K562 (cell line): ENCODE results near the gene ALG14. TPM values are rescaled to one million over a fixed set of nuclear protein-coding genes. Genes with fewer than 3 reads are reported as not detected.

Experiments used
- ATAC-seq: fragments of 200-7000 bp; cut with Tn5 transposase; 3 replicates; pipeline ENCODE4 v1.9.1; 2020; ENCODE audit warnings: moderate library complexity
- BruUV-seq: library from RNA; stranded (reverse); fragments of 400-500 nt; replicated peaks from 2 replicates; lab custom pipeline; 2021; lab: Mats Ljungman, UMichigan
- CTCF ChIA-PET: fragments of 300-600 bp; formaldehyde crosslinking; extraction: SDS; loops from one replicate; lab custom pipeline; 2021; ENCODE audit warnings: low intra/inter-chr PET ratio; lab: Yijun Ruan, JAX
- POLR2A ChIA-PET: fragments of 300-600, 350-650 bp; sonication (Branson Sonifier 250); formaldehyde crosslinking; extraction: SDS; loops from one replicate; lab custom pipeline; 2021; ENCODE audit warnings: antibody characterized with exemption, inconsistent platforms; lab: Yijun Ruan, JAX
- DNase-seq, 4 experiments: peaks; one replicate each; pipeline versions ENCODE4 v3.0.0 to v3.0.0-alpha.2; 2011 to 2018; ENCODE audit warnings: low spot score in 3 of 4, mixed read lengths in 3 of 4; ENCODE audit errors: extremely low read depth in 1 of 4
- FAIRE-seq: peaks from 2 replicates; lab custom pipeline; 2011; peaks lifted over from hg19 to GRCh38; lab: Jason Lieb, UNC
- H2AFZ ChIP-seq: 2 replicates; pipeline ENCODE4 v1.6.0; 2011; ENCODE audit warnings: low read depth, low read length, control low read depth, inconsistent platforms
- H3K27ac ChIP-seq: fragments of 200-600 bp; 3 replicates; pipeline ENCODE4 v1.8.0; 2011; ENCODE audit warnings: low read depth, mild to moderate bottlenecking, control low read depth, inconsistent platforms, low read length, moderate library complexity, mixed read lengths; ENCODE audit errors: extremely low read depth
- H3K27me3 ChIP-seq, 2 experiments: fragments of 300-600 bp in 1 of 2; 2 replicates in 1 of 2; 3 replicates in 1 of 2; pipeline versions ENCODE4 v1.6.0 to v1.8.0; 2011; ENCODE audit warnings: inconsistent platforms in 2 of 2, low read length in 2 of 2, mild to moderate bottlenecking in 1 of 2, mixed read lengths in 1 of 2, moderate library complexity in 1 of 2; ENCODE audit not compliant: control insufficient read depth in 2 of 2, insufficient read depth in 2 of 2
- H3K36me3 ChIP-seq: fragments of 300-600 bp; 3 replicates; pipeline ENCODE4 v1.8.0; 2011; ENCODE audit warnings: mild to moderate bottlenecking, low read length, inconsistent platforms; ENCODE audit not compliant: control insufficient read depth, insufficient read depth
- H3K4me1 ChIP-seq, 2 experiments: fragments of 200-600 bp in 1 of 2; replicated peaks in 1 of 2; 2 replicates in 1 of 2; 3 replicates in 1 of 2; pipeline versions ENCODE4 v1.5.1 to v1.8.0; 2011; ENCODE audit warnings: inconsistent platforms in 2 of 2, low read length in 2 of 2, mild to moderate bottlenecking in 1 of 2, mixed read lengths in 1 of 2, moderate library complexity in 1 of 2; ENCODE audit not compliant: control insufficient read depth in 2 of 2, insufficient read depth in 2 of 2
- H3K4me2 ChIP-seq: 2 replicates; pipeline ENCODE4 v1.6.1; 2011; ENCODE audit warnings: low read length, control low read depth, inconsistent platforms, mixed read lengths; ENCODE audit not compliant: insufficient read depth
- H3K4me3 ChIP-seq: fragments of 200-600 bp; sonication (generic), shearing (Covaris generic); 2 replicates; pipeline ENCODE4 v1.5.1; 2016; ENCODE audit warnings: control low read depth, inconsistent platforms
- H3K79me2 ChIP-seq: fragments of 200-600 bp; 3 replicates; pipeline ENCODE4 v1.8.0; 2011; ENCODE audit warnings: low read length, inconsistent platforms; ENCODE audit not compliant: control insufficient read depth, insufficient read depth
- H3K9ac ChIP-seq, 2 experiments: 2 replicates each; pipeline versions ENCODE4 v1.6.0 to v1.6.1; 2011; ENCODE audit warnings: low read depth in 2 of 2, low read length in 2 of 2, control low read depth in 1 of 2, inconsistent platforms in 1 of 2, mild to moderate bottlenecking in 1 of 2, mixed read lengths in 1 of 2; ENCODE audit not compliant: insufficient read depth in 1 of 2
- H3K9me1 ChIP-seq: one replicate; pipeline ENCODE4 v1.6.0; 2011; ENCODE audit warnings: inconsistent platforms, mild to moderate bottlenecking, low read length, moderate library complexity; ENCODE audit not compliant: control insufficient read depth, insufficient read depth
- H3K9me3 ChIP-seq: replicated peaks from 2 replicates; pipeline ENCODE4 v1.5.1; 2011; ENCODE audit warnings: low read depth, low read length, inconsistent platforms; ENCODE audit not compliant: control insufficient read depth, insufficient read depth
- H4K20me1 ChIP-seq: replicated peaks from 2 replicates; pipeline ENCODE4 v1.6.1; 2011; ENCODE audit warnings: low read length, inconsistent platforms, mixed read lengths; ENCODE audit not compliant: control insufficient read depth, insufficient read depth
- MCM3 ChIP-seq: fragments of 450-650 bp; IDR thresholded peaks from 2 replicates; pipeline ENCODE4 v1.6.1; 2016
- MTF1 ChIP-seq: fragments of 250-450 bp; sonication (Bioruptor Pico); IDR thresholded peaks from 2 replicates; pipeline ENCODE4 v1.9.0; 2021; ENCODE audit warnings: moderate library complexity, mild to moderate bottlenecking, inconsistent platforms, borderline replicate concordance
- ZHX1 ChIP-seq: fragments of 150-350 bp; conservative IDR thresholded peaks from 2 replicates; pipeline ENCODE4 v1.6.1; 2014; ENCODE audit warnings: low read length
- ZNF436 ChIP-seq: fragments of 250-450, 450-650 bp; sonication (Bioruptor Pico); formaldehyde crosslinking; IDR thresholded peaks from 2 replicates; pipeline ENCODE4 v1.7.0; 2020; ENCODE audit warnings: mild to moderate bottlenecking
- in situ Hi-C: fragments of 300-500 bp; cut with MboI; formaldehyde crosslinking; loops from 4 replicates; pipeline ENCODE4 v1.15.0; 2018; ENCODE audit warnings: inconsistent platforms, mixed read lengths
- intact Hi-C: fragments of 100-400 bp; cut with micrococcal nuclease; formaldehyde crosslinking; loops from 2 replicates; pipeline ENCODE4 v1.14.2; 2022
- polyA plus RNA-seq, 8 experiments: library from polyadenylated mRNA; depleted of rRNA in 4 of 8; stranded (reverse) in 5 of 8; unstranded in 3 of 8; fragments of >200 nt; fragmentation: Nextera tagmentation in 2 of 8; fragmentation: Illumina TruSeq in 1 of 8; extraction: Ambion mirVana in 2 of 8; extraction: Trizol in 1 of 8; gene quantifications; 2 replicates each; pipeline versions ENCODE4 v1.2.1 to v1.2.3, GENCODE V29; 2011 to 2014; ENCODE audit warnings: inconsistent platforms in 1 of 8, missing spikeins in 1 of 8
- total RNA-seq, 7 experiments: library from RNA; depleted of rRNA in 6 of 7; stranded (reverse); fragments of >200 nt in 6 of 7; fragmentation: Illumina TruSeq in 2 of 7; extraction: Trizol in 2 of 7; gene quantifications; 2 replicates each; pipeline versions ENCODE4 v1.2.1 to v1.2.3, GENCODE V29; 2011 to 2021; ENCODE audit warnings: low replicate concordance in 1 of 7

ALG14 gene
- total and polyA plus RNA-seq, 9 of the 15 experiments (the other 6 are each of a cell fraction or from before 2014, with no cell fraction given): 2.8 to 16.2 (median 4.9) TPM

- Histone ChIP-seq H3K27ac (no peak overlapping the region), H3K9ac (no peak overlapping the region), H2AFZ (no peak overlapping the region), H3K9me3 (no peaks in the 10 kb centered on the region), H3K4me3 (no peak overlapping the region), H3K36me3 (no peaks in the 10 kb centered on the region), H3K79me2 (no peaks in the 10 kb centered on the region; the same call in 2 of the 3 replicates), H3K9me1 (no peaks in the 10 kb centered on the region), H3K27me3 (no peaks in the 10 kb centered on the region), H4K20me1 (no peaks in the 10 kb centered on the region), H3K4me1 (peaks cover 0 to 5% of the 10 kb centered on the region in 2 experiments; a peak in 2 of 5 replicates), H3K4me2 (no peak overlapping the region)
- TF ChIP-seq MTF1 (CRISPR knock-in tag) (no peak), ZHX1 (no peak), MCM3 (no peak), ZNF436 (CRISPR knock-in tag) (no peak)
- BruUV-seq: no TSS peak
- in situ Hi-C loops: no loop called here
- intact Hi-C loops: no loop called here
- FAIRE-seq: peak; percentile 6
- no peak for DNase-seq
- POLR2A ChIA-PET: interaction anchor here (0.9 to 1.4 kb wide), 3 partner anchors 9 to 78 kb away, joined by 4 to 5 read pairs (median 4); no protein-coding TSS in a partner anchor
- ATAC-seq: no peak
- CTCF ChIA-PET: no interaction called here
These were observed 3.3 kb upstream of the ALG14 start for GRCh38 chr1:95076034-95076433.
